Fibroblast of skin of abdomen (primary cell): ENCODE measurements around the gene SRRT.

Experiments
- DNase-seq: peaks from one replicate; pipeline ENCODE4 v3.0.0-alpha.2; 2013

The SRRT gene

GRCh38 chr7:100855515-100855914 lies 19.4 kb upstream of the SRRT start:
- no peak for DNase-seq

GRCh38 chr7:100856871-100857282 lies 18.0 kb upstream of the SRRT start:
- DNase-seq = no peak

GRCh38 chr7:100859856-100860255 lies 15.0 kb upstream of the SRRT start:
- DNase-seq = no peak

- DNase-seq = no peak
Observed at GRCh38 chr7:100860702-100861615, 13.9 kb upstream of the SRRT start.

- DNase-seq = no peak
Observed at GRCh38 chr7:100861616-100861985, 13.3 kb upstream of the SRRT start.

- no peak for DNase-seq
Observed at GRCh38 chr7:100863406-100863950, 11.4 kb upstream of the SRRT start.

GRCh38 chr7:100864263-100864845 lies 10.5 kb upstream of the SRRT start:
- DNase-seq = no peak

GRCh38 chr7:100865372-100865911 lies 9.5 kb upstream of the SRRT start:
- no peak for DNase-seq

GRCh38 chr7:100865938-100866728 lies 8.8 kb upstream of the SRRT start:
- no peak for DNase-seq

GRCh38 chr7:100866729-100867039 lies 8.2 kb upstream of the SRRT start:
- DNase-seq = no peak

- peak; percentile 98 for DNase-seq
Observed at GRCh38 chr7:100867040-100867775, 7.7 kb upstream of the SRRT start, which contains the start of gene TRIP6. TRIP6 (plus strand) TSS chr7:100867387; CDS start chr7:100867498, 111 bp downstream.

- DNase-seq = no peak
Observed at GRCh38 chr7:100867776-100868485, 7.0 kb upstream of the SRRT start.

GRCh38 chr7:100873599-100874299 lies 1.2 kb upstream of the SRRT start:
- no peak for DNase-seq

- no peak for DNase-seq
Observed at GRCh38 chr7:100874300-100874576, 665 bp upstream of the SRRT start.

- DNase-seq = no peak
Observed at GRCh38 chr7:100875356-100875751, 451 bp downstream of the SRRT start.

GRCh38 chr7:100878013-100878412 lies 3.1 kb downstream of the SRRT start:
- DNase-seq = no peak

- DNase-seq = no peak
Observed at GRCh38 chr7:100878685-100879084, 3.8 kb downstream of the SRRT start.

- DNase-seq = no peak
Observed at GRCh38 chr7:100879685-100880261, 4.9 kb downstream of the SRRT start.

GRCh38 chr7:100880645-100881044 lies 5.7 kb downstream of the SRRT start:
- no peak for DNase-seq

GRCh38 chr7:100881136-100881535 lies 6.2 kb downstream of the SRRT start:
- no peak for DNase-seq

- no peak for DNase-seq
Observed at GRCh38 chr7:100882201-100882600, 7.3 kb downstream of the SRRT start.
